Colonic mucosa (tissue), 4 donors: Measurements from ENCODE around the gene CCL24. TPM values are rescaled to one million over a fixed set of nuclear protein-coding genes. Genes with fewer than 3 reads are reported as not detected.
"Not testable (repeated sequence)": the region's sequence is repeated elsewhere in the genome, so short reads cannot be mapped to it uniquely, and the experiment has no call there.

Source experiments
- DNase-seq: peaks from one replicate; pipeline ENCODE4 v3.0.0-alpha.2; 2020
- H3K27ac ChIP-seq: fragments of 200-600 bp; one replicate; pipeline ENCODE4 v1.8.0; 2021
- H3K27me3 ChIP-seq: fragments of 200-600 bp; one replicate; pipeline ENCODE4 v1.8.0; 2021
- H3K36me3 ChIP-seq: fragments of 200-600 bp; one replicate; pipeline ENCODE4 v1.8.0; 2021
- H3K4me1 ChIP-seq: fragments of 200-600 bp; one replicate; pipeline ENCODE4 v1.8.0; 2021; ENCODE audit warnings: mild to moderate bottlenecking
- H3K4me3 ChIP-seq: fragments of 200-600 bp; one replicate; pipeline ENCODE4 v1.8.0; 2021
- H3K9ac ChIP-seq, 2 donors: one replicate each; pipeline ENCODE4 v1.7.0; 2013; ENCODE audit warnings: control low read depth in 2 of 2, low read depth in 2 of 2, low read length in 2 of 2
- H3K9me3 ChIP-seq: fragments of 200-600 bp; one replicate; pipeline ENCODE4 v1.8.0; 2021
- intact Hi-C: fragments of 100-400 bp; cut with DNase I; formaldehyde crosslinking; loops from one replicate; pipeline ENCODE4 v1.14.1; 2022
- total RNA-seq, 2 donors: library from RNA; stranded (reverse); fragmentation: NEBNext Ultra II Directional in 1 of 2; extraction: Animal tissue kit (Norgen Biotek cat#: 25700) in 1 of 2; gene quantifications; one replicate each; pipeline ENCODE4 v1.2.1, GENCODE V29; 2021
- TF ChIP-seq, protein P1 (sequence below): fragments of 200-600 bp; IDR thresholded peaks from one replicate; pipeline ENCODE4 v1.8.0; 2022; ENCODE audit warnings: antibody characterized with exemption, mild to moderate bottlenecking
- donor health status: healthy.
- donor health status: DM: no; HTN: no; CAD: no.
- donor health status: DM: no; HTN: no; CAD: no.

Gene CCL24
- total RNA-seq, 2 donors from 2014 or later, result 15.7 to 18.4 TPM

DNA sequence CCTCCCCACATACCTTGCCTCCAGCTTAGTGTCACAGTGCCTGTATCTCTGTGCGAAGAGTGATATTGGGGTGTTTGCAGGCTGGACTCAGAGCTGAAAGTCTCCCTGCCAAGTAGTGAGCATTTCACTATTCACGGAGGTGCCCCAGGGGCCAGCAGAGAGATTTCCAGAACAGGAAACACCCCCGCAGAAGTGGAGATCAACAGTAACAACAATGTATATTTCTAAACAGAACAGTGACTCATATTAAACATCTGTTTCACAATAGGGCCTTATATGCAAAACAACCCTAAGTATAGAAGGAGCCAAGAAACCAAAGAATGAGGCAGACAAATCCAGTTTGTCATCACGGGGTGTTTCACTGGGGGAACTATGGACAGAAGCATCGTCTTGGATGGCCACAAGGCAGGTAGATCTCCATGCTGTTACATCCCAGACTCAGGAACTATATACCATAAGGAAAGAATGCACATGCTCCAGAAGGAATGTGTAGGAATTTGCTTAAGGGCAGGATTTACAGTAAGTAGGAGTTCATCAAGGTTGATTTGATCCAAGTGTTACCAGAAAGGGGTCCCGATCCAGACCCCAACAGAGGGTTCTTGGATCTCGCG, 29.3 kb upstream of the CCL24 start:
- Histone ChIP-seq H3K9me3 (no peaks in the 10 kb centered on the region), H3K4me1 (no peaks in the 10 kb centered on the region), H3K4me3 (no peak overlapping the region), H3K27ac (no peak overlapping the region), H3K36me3 (no peaks in the 10 kb centered on the region), H3K27me3 (no peaks in the 10 kb centered on the region), H3K9ac (no peak overlapping the region)
- TF ChIP-seq, protein P1, sequence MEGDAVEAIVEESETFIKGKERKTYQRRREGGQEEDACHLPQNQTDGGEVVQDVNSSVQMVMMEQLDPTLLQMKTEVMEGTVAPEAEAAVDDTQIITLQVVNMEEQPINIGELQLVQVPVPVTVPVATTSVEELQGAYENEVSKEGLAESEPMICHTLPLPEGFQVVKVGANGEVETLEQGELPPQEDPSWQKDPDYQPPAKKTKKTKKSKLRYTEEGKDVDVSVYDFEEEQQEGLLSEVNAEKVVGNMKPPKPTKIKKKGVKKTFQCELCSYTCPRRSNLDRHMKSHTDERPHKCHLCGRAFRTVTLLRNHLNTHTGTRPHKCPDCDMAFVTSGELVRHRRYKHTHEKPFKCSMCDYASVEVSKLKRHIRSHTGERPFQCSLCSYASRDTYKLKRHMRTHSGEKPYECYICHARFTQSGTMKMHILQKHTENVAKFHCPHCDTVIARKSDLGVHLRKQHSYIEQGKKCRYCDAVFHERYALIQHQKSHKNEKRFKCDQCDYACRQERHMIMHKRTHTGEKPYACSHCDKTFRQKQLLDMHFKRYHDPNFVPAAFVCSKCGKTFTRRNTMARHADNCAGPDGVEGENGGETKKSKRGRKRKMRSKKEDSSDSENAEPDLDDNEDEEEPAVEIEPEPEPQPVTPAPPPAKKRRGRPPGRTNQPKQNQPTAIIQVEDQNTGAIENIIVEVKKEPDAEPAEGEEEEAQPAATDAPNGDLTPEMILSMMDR, result no peak
- no peak for DNase-seq
- intact Hi-C loops, result no loop called here

DNA sequence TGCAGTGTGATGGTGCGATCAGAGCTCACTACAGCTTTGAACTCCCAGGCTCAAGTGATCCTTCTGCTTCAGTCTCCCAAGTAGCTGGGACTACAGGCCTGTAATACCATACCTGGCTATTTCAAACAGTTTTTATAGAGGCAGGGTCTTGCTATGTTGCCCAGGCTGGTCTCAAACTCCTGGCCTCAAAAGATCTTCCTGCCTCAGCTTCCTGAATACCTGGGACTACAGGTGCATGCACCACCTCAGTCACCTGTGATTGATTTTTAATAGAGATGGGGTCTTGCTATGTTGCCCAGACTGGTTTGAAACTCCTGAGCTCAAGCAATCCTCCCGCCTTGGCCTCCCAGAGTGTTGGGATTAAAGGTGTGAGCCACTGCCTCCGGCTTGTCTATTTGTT, 26.4 kb upstream of the CCL24 start:
- Histone ChIP-seq H3K4me3 (no peak overlapping the region), H3K27me3 (no peaks in the 10 kb centered on the region), H3K9me3 (no peaks in the 10 kb centered on the region), H3K27ac (no peak overlapping the region), H3K4me1 (no peaks in the 10 kb centered on the region), H3K36me3 (no peaks in the 10 kb centered on the region), H3K9ac (no peak overlapping the region)
- no peak for DNase-seq
- TF ChIP-seq, protein P1, result no peak
- intact Hi-C loops, result no loop called here

DNA sequence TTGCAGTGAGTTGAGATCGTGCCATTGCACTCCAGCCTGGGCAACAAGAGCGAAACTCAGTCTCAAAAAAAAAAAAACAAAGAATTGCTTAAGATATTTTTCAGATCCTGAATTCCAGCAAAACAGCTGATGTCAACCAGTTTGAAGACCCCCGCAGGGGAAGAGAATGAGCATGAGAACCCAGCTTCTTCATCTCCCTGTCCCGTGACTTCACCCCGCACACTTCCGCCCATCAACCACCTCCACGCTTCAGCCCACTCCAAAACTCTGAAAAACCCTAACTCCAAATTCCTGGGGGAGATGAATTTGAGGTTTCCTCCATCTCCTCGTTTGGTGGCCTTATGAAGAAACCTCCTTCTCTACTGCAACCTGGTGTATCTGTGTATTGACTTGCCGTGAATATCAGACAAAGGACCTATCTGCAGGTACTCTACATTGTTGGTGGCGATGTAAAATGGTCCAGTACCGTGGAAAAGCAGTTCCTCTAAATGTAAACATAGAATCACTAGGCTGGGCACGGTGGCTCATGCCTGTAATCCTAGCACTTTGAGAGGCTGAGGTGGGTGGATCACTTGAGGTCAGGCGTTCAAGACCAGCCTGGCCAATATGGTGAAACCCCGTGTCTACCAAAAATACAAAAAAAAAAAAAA, 24.8 kb upstream of the CCL24 start:
- H3K9ac ChIP-seq, H3K36me3 ChIP-seq, H3K4me3 ChIP-seq, H3K4me1 ChIP-seq, H3K9me3 ChIP-seq, DNase-seq, H3K27me3 ChIP-seq, intact Hi-C loops, H3K27ac ChIP-seq: not testable (repeated sequence)

- TF ChIP-seq, protein P1, result no peak
- no peaks in the 10 kb centered on the region for H3K27me3 ChIP-seq
- H3K4me3 ChIP-seq, result no peak overlapping the region
These were observed 23.2 kb upstream of the CCL24 start for GRCh38 chr7:75836798-75837197.

DNA sequence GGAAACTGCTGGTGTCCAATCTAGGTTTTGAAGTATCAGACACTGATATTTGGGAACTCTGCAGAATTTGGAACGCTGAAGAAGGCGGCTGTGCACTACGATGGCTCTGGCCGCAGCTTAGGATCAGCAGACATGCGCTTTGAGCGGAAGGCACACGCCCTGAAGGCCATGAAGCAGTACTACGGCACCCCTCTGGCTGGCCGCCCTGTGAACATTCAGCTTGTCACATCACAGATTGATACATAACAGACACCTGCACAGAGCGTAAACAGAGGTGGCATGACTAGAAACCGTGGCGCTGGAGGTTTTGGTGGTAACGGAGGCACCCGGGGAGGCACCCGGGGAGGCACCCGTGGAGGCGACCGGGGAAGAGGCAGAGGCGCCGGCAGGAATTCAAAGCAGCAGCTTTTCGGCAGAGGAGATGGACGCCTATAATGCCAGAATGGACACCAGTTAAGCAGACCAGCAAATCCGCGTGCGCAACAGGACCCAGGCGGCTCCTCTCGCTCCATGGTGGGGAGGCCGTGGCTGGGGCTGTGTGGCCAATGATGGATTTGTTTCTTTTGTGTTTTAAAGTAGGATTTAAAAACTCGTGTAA, 22.2 kb upstream of the CCL24 start:
- Histone ChIP-seq H3K36me3 (no peaks in the 10 kb centered on the region), H3K9me3 (no peaks in the 10 kb centered on the region), H3K4me3 (no peak overlapping the region), H3K27ac (no peak overlapping the region), H3K27me3 (no peaks in the 10 kb centered on the region), H3K9ac (no peak overlapping the region), H3K4me1 (no peaks in the 10 kb centered on the region)
- TF ChIP-seq, protein P1, result no peak
- intact Hi-C loops, result no loop called here
- no peak for DNase-seq

More at GRCh38 chr7:75836798-75837197, 23.2 kb upstream of the CCL24 start:
- Histone ChIP-seq H3K9me3 (no peaks in the 10 kb centered on the region), H3K36me3 (no peaks in the 10 kb centered on the region), H3K9ac (no peak overlapping the region), H3K27ac (no peak overlapping the region), H3K4me1 (no peaks in the 10 kb centered on the region)
- DNase-seq, result no peak
- intact Hi-C loops, result no loop called here

DNA sequence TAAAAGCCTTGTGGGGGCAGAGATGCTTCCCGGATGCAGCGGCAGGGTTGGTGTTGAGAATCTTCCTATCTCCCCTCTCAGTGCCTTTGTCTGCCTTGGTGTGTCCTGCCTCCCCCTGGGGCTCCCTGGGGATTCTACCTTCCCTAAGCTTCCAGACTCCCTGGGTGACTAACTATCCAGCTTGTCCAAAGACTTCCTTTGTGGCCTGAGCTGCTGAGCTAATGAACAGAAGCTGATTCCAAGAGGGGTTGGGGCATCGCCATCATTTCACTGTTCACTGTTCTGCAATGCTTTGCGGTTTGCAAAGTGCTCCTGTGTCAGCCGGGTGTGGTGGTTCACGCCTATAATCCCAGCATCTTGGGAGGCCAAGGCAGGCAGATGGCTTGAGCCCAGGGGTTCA, 20.1 kb upstream of the CCL24 start:
- H3K4me3 ChIP-seq, H3K36me3 ChIP-seq, intact Hi-C loops, DNase-seq, H3K4me1 ChIP-seq, H3K9me3 ChIP-seq, H3K27me3 ChIP-seq, H3K9ac ChIP-seq, H3K27ac ChIP-seq: not testable (repeated sequence)
